HG03097 (cell line): ENCODE results near the gene TGFB2.

ENCODE experiments used
- ATAC-seq: cut with Tn5 transposase; IDR thresholded peaks from one replicate; pipeline ENCODE4 v1.9.1; 2021; ENCODE audit not compliant: unreplicated experiment, low FRiP score

Gene TGFB2

GRCh38 chr1:218454700-218455282 is 109.7 kb downstream of the TGFB2 start:
- no peak for ATAC-seq

- peak; percentile 66 for ATAC-seq
These were observed 111.3 kb downstream of the TGFB2 start for GRCh38 chr1:218456444-218456843.

- no peak for ATAC-seq
These were observed 114.3 kb downstream of the TGFB2 start for GRCh38 chr1:218459450-218459849.

GRCh38 chr1:218459878-218460711 is 115.0 kb downstream of the TGFB2 start:
- no peak for ATAC-seq

- no peak for ATAC-seq
These were observed 116.2 kb downstream of the TGFB2 start for GRCh38 chr1:218461351-218461750.

GRCh38 chr1:218462116-218462515 is 117.0 kb downstream of the TGFB2 start:
- ATAC-seq: no peak

- no peak for ATAC-seq
These were observed 117.5 kb downstream of the TGFB2 start for GRCh38 chr1:218462587-218462986.

GRCh38 chr1:218463194-218464156 is 118.3 kb downstream of the TGFB2 start:
- ATAC-seq: no peak

- ATAC-seq: no peak
These were observed 119.7 kb downstream of the TGFB2 start for GRCh38 chr1:218464871-218465270.

GRCh38 chr1:218466341-218467010 is 121.3 kb downstream of the TGFB2 start:
- ATAC-seq: no peak

GRCh38 chr1:218467101-218468072 is 122.3 kb downstream of the TGFB2 start:
- no peak for ATAC-seq

- ATAC-seq: no peak
These were observed 123.6 kb downstream of the TGFB2 start for GRCh38 chr1:218468711-218469110.

- no peak for ATAC-seq
These were observed 127.7 kb downstream of the TGFB2 start for GRCh38 chr1:218472885-218473284.

GRCh38 chr1:218473522-218473921 is 128.4 kb downstream of the TGFB2 start:
- ATAC-seq: no peak

GRCh38 chr1:218474128-218474527 is 129.0 kb downstream of the TGFB2 start:
- no peak for ATAC-seq

- ATAC-seq: no peak
These were observed 130.1 kb downstream of the TGFB2 start for GRCh38 chr1:218475275-218475674.

GRCh38 chr1:218475699-218476098 is 130.6 kb downstream of the TGFB2 start:
- no peak for ATAC-seq

GRCh38 chr1:218476385-218476784 is 131.2 kb downstream of the TGFB2 start:
- ATAC-seq: no peak

GRCh38 chr1:218478336-218478735 is 133.2 kb downstream of the TGFB2 start:
- ATAC-seq: no peak
